NB4 (cell line): ENCODE measurements around the gene TWIST2.

ENCODE experiments used
- DNase-seq: peaks from one replicate; pipeline ENCODE4 v3.0.0; 2010; ENCODE audit warnings: low read depth
- H3K4me3 ChIP-seq: one replicate; pipeline ENCODE4 v1.5.1; 2011; ENCODE audit warnings: mild to moderate bottlenecking, low read depth, low read length, moderate library complexity
- CTCF ChIP-seq: IDR thresholded peaks from one replicate; pipeline ENCODE4 v1.5.1; 2012; ENCODE audit warnings: low read depth, low read length
- MAX ChIP-seq: IDR thresholded peaks from 2 replicates; pipeline ENCODE4 v1.6.1; 2011; ENCODE audit warnings: low read depth, low read length
- MYC ChIP-seq: IDR thresholded peaks from 2 replicates; pipeline ENCODE4 v1.6.1; 2011; ENCODE audit warnings: low read depth, low read length
- POLR2A ChIP-seq: IDR thresholded peaks from 2 replicates; pipeline ENCODE4 v1.6.1; 2011; ENCODE audit warnings: mild to moderate bottlenecking; ENCODE audit not compliant: insufficient read length; ENCODE audit errors: extremely low read depth

Gene TWIST2

GRCh38 chr2:238929242-238930081 is 81.6 kb downstream of the TWIST2 start:
- H3K4me3 ChIP-seq = no peak overlapping the region
- no peak for DNase-seq
- no peak for TF ChIP-seq CTCF
- no peak for TF ChIP-seq POLR2A
- no peak for TF ChIP-seq MYC
- TF ChIP-seq MAX = no peak

- TF ChIP-seq POLR2A (no peak), MAX (no peak), CTCF (no peak), MYC (no peak)
These were observed 82.3 kb downstream of the TWIST2 start for GRCh38 chr2:238930216-238930615.

GRCh38 chr2:238936162-238937052 is 88.5 kb downstream of the TWIST2 start:
- no peak overlapping the region for H3K4me3 ChIP-seq
- no peak for TF ChIP-seq POLR2A
- no peak for TF ChIP-seq MYC
- TF ChIP-seq MAX = no peak
- no peak for TF ChIP-seq CTCF
- no peak for DNase-seq

More at GRCh38 chr2:238930216-238930615, 82.3 kb downstream of the TWIST2 start:
- no peak for DNase-seq
- no peak overlapping the region for H3K4me3 ChIP-seq

- no peak for DNase-seq
- TF ChIP-seq CTCF (no peak), MYC (no peak), MAX (no peak), POLR2A (no peak)
- H3K4me3 ChIP-seq = no peak overlapping the region
These were observed 90.1 kb downstream of the TWIST2 start for GRCh38 chr2:238938003-238938400.

GRCh38 chr2:238938401-238939055 is 90.6 kb downstream of the TWIST2 start:
- no peak for DNase-seq
- no peak overlapping the region for H3K4me3 ChIP-seq
- TF ChIP-seq CTCF = no peak
